HEK293 (cell line): Measurements from ENCODE around the gene INPP5A.

Source experiments
- CTCF ChIP-seq: fragments of 450-650 bp; formaldehyde crosslinking; IDR thresholded peaks from 2 replicates; pipeline ENCODE4 v1.5.1; 2016; ENCODE audit warnings: missing biosample characterization, missing genetic modification characterization
- GLI4 ChIP-seq: fragments of 450-650 bp; formaldehyde crosslinking; IDR thresholded peaks from 2 replicates; pipeline ENCODE4 v1.5.1; 2016; ENCODE audit warnings: missing biosample characterization, missing genetic modification characterization
- ZEB2 ChIP-seq: fragments of 450-650 bp; formaldehyde crosslinking; IDR thresholded peaks from 2 replicates; pipeline ENCODE4 v1.5.1; 2016; ENCODE audit warnings: missing biosample characterization, missing genetic modification characterization
- ZNF140 ChIP-seq: fragments of 450-650 bp; formaldehyde crosslinking; IDR thresholded peaks from 2 replicates; pipeline ENCODE4 v1.5.1; 2016; ENCODE audit warnings: missing biosample characterization, missing genetic modification characterization
- ZNF747 ChIP-seq: fragments of 450-650 bp; formaldehyde crosslinking; IDR thresholded peaks from 2 replicates; pipeline ENCODE4 v1.5.1; 2016; ENCODE audit warnings: missing biosample characterization, missing genetic modification characterization
- TF ChIP-seq, protein P1 (sequence below): fragments of 450-650 bp; formaldehyde crosslinking; IDR thresholded peaks from 2 replicates; pipeline ENCODE4 v1.5.1; 2016; ENCODE audit warnings: missing biosample characterization, missing genetic modification characterization

GRCh38 chr10:132644527-132645246, 107.1 kb downstream of the INPP5A start:
- TF ChIP-seq GLI4 (tag by site-specific recombination): no peak
- TF ChIP-seq ZNF747 (tag by site-specific recombination): no peak
- TF ChIP-seq, protein P1, sequence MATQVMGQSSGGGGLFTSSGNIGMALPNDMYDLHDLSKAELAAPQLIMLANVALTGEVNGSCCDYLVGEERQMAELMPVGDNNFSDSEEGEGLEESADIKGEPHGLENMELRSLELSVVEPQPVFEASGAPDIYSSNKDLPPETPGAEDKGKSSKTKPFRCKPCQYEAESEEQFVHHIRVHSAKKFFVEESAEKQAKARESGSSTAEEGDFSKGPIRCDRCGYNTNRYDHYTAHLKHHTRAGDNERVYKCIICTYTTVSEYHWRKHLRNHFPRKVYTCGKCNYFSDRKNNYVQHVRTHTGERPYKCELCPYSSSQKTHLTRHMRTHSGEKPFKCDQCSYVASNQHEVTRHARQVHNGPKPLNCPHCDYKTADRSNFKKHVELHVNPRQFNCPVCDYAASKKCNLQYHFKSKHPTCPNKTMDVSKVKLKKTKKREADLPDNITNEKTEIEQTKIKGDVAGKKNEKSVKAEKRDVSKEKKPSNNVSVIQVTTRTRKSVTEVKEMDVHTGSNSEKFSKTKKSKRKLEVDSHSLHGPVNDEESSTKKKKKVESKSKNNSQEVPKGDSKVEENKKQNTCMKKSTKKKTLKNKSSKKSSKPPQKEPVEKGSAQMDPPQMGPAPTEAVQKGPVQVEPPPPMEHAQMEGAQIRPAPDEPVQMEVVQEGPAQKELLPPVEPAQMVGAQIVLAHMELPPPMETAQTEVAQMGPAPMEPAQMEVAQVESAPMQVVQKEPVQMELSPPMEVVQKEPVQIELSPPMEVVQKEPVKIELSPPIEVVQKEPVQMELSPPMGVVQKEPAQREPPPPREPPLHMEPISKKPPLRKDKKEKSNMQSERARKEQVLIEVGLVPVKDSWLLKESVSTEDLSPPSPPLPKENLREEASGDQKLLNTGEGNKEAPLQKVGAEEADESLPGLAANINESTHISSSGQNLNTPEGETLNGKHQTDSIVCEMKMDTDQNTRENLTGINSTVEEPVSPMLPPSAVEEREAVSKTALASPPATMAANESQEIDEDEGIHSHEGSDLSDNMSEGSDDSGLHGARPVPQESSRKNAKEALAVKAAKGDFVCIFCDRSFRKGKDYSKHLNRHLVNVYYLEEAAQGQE (tag by site-specific recombination): no peak
- no peak for TF ChIP-seq CTCF (tag by site-specific recombination)
- no peak for TF ChIP-seq ZEB2
- no peak for TF ChIP-seq ZNF140 (tag by site-specific recombination)
